Smooth muscle cell of trachea (primary cell): ENCODE measurements around the gene PROC. TPM values are rescaled to one million over a fixed set of nuclear protein-coding genes. Genes with fewer than 3 reads are reported as not detected.

Experiments
- total RNA-seq: library from RNA; depleted of rRNA; stranded (reverse); fragments of >200 nt; gene quantifications from 2 replicates; pipeline ENCODE4 v1.2.1, GENCODE V29; 2014

The PROC gene
- total RNA-seq: not detected in 2 replicates

DNA sequence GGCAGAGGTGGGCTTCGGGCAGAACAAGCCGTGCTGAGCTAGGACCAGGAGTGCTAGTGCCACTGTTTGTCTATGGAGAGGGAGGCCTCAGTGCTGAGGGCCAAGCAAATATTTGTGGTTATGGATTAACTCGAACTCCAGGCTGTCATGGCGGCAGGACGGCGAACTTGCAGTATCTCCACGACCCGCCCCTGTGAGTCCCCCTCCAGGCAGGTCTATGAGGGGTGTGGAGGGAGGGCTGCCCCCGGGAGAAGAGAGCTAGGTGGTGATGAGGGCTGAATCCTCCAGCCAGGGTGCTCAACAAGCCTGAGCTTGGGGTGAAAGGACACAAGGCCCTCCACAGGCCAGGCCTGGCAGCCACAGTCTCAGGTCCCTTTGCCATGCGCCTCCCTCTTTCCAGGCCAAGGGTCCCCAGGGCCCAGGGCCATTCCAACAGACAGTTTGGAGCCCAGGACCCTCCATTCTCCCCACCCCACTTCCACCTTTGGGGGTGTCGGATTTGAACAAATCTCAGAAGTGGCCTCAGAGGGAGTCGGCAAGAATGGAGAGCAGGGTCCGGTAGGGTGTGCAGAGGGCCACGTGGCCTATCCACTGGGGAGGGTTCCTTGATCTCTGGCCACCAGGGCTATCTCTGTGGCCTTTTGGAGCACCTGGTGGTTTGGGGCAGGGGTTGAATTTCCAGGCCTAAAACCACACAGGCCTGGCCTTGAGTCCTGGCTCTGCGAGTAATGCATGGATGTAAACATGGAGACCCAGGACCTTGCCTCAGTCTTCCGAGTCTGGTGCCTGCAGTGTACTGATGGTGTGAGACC is at the start of gene PROC:
PROC (plus strand) TSS at position 128 of the 812 bp plus-strand sequence. CDS start 1,516 bp downstream, outside the sequence.

DNA sequence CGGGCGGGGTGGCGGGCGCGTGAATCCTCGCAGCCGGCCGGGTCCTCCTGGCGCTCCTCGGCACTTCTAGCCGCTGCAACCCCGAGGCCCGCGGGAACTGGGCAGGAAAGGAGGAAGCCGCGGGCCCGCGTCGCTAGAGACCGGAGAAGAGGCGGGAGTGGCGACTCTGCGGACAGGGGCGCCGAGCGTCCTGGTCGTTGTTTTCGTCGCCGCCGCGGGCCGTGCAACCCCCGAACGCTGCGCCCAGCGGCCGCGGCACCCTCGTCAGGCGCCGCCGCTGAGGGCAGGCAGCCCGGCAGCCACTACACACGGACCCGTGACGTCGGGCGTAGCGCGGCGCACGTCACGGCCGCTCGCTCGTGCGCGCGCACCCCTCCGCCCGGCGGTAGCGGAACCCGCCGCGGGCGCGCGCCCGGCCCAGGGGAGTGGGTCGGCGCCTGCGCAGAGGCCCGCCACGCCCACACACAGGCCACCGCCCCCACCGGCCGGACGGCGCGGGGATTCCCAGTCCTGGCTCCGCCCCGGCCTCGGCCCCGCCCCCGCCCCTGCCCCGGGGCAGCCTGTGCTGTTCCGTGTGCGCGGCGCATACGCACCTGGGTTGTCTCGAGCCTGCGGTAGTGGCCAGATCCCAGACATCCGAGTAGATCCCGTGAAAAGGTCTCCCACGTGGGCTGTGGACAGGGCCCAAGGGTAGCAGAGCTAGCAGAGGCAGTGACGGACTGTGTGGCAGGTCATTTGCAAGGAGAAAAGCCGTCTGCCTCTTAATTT is 30.4 kb upstream of the PROC start, which contains the start of gene MAP3K2:
MAP3K2 (minus strand) TSS at position 321 of the 768 bp plus-strand sequence. CDS start 44,846 bp downstream, outside the sequence.

Other genes with a start within 250 kb of the PROC start
- under 0.01 TPM in 1 of 2 replicates, not detected in the other for gene CYP27C1, start 198.1 kb upstream of the PROC start, total RNA-seq
- 39.4 and 55.7 TPM in 2 replicates for gene ERCC3, start 124.3 kb upstream of the PROC start, total RNA-seq
- 39.1 and 56.9 TPM in 2 replicates for gene MAP3K2, start 30.5 kb upstream of the PROC start, total RNA-seq
- gene IWS1, start 108.1 kb downstream of the PROC start, total RNA-seq: 34.2 and 43.0 TPM in 2 replicates
- gene MYO7B, start 117.3 kb downstream of the PROC start, total RNA-seq: under 0.01 TPM in 1 of 2 replicates, not detected in the other
- not detected in 2 replicates for gene GPR17, start 227.7 kb downstream of the PROC start, total RNA-seq